Measurements from ENCODE around the gene SSC5D.

The SSC5D gene

DNA sequence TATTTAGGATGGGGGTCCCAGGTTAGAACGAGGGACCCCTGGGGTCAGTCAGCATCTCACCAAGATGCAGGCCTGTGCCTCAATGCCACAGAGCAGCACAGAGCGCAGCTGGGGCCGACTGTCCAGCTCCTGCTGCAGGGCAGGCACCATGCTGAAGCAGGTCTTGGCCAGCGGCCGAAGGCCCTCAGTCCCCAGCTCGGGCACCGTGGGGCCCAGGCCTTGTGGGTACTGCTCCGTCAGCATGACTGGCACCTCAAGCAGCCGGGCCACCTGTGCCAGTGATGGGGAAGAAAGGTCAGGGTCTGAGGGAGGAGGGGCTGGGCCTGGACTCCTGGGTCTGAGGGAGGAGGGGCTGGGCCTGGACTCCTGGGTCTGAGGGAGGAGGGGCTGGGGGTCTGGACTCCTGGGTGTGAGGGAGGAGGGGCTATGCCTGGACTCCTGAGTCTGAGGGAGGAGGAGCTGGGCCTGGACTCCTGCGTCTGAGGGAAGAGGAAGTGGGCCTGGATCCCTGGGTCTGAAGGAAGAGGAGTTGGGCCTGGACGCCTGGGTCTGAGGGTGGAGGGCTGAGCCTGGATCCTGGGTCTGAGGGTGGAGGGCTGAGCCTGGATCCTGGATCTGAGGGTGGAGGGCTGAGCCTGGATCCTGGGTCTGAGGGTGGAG is 32.5 kb upstream of the SSC5D start:
- DNase-seq, result no peak

DNA sequence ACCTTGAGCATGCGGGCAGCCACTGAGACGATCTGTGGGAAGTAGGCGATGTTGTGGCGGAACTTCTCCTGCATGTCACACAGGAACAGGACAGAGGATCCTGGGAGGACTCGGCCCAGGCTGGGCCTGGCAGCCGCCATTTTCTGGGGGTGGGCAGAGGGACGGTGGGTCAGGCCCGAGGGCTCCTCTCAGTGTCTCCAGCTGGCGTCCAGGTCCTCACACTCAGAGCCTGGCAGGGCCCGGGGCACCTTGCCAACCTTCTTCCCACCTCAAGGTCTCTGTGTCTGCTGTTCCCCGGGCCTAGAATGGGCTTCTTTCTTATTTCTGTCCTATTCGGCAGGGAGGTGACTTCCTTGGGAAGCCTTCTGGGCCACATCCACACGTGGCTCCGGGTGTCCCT is 31.9 kb upstream of the SSC5D start:
- no peak for DNase-seq

- DNase-seq, result no peak
Observed at GRCh38 chr19:55457683-55458457, 30.4 kb upstream of the SSC5D start.

- no peak for DNase-seq
Observed at GRCh38 chr19:55459551-55459949, 28.7 kb upstream of the SSC5D start.

GRCh38 chr19:55459950-55460657 is 28.1 kb upstream of the SSC5D start:
- DNase-seq, result no peak

- DNase-seq, result no peak
Observed at GRCh38 chr19:55460670-55461258, 27.5 kb upstream of the SSC5D start.

GRCh38 chr19:55461259-55461973 is 26.8 kb upstream of the SSC5D start, which contains the start of gene ISOC2:
Gene ISOC2, minus strand, starts transcription at chr19:55461642. Its CDS starts 5,156 bp downstream, at chr19:55456486.
- DNase-seq, result peak; percentile 100

DNA sequence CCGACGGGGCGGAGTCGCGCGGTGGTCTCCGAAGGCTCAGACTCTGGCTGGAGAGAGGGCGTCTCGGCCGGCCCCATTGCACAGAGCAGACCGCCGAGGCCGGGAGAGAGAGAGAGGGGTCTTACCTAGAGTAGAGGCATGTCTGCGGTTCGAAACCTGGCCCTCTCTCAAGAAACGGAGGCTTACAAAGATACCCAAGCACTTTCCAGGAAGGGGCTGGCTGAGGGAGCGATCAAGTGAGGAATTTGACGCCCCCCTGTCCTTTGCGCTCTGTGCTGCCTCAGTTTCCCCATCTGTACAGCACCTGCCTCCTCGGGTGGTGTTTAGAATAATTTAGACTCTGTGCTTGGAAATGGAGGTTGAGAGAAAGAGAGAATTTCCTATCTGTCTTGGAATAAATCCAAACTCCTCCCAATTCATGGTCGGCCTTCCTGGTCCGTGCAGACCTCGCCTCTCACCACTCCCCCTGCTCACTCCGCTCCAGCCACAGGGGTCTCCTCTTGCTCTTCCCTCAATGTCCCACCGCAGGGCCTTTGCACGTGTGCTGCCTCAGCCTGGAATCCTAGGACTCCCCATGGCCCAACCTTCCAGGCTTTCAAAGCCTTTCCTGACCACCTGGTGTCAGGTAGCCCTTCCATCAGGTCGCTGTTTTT is 26.1 kb upstream of the SSC5D start:
- DNase-seq, result no peak

GRCh38 chr19:55462722-55463121 is 25.5 kb upstream of the SSC5D start:
- no peak for DNase-seq

- DNase-seq, result no peak
Observed at GRCh38 chr19:55463583-55464031, 24.6 kb upstream of the SSC5D start.

GRCh38 chr19:55464039-55464661 is 24.1 kb upstream of the SSC5D start:
- DNase-seq, result no peak

DNA sequence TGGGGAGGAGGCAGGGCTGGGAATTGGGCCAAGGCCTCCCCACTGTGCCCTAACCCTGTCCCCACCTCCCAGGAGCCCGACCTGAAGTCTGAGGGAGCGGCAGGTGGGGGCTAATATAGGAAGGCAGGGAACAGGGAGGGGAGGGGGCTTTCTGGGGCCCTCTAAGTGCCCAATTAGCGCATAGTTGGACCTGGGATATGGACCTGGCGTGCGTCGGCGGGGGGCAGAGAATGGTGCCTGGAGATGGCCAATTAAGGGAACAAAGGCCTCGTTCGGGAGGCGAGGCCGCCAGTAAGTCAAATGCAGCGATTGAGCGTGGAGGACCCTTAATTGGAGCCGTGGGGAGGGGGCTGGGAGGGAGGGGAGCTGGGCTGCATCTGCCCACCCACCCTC is 23.6 kb upstream of the SSC5D start, which contains the start of gene C19orf85:
TSS of gene C19orf85 (minus strand) at position 90 of the 393 bp plus-strand sequence. CDS start 197 bp downstream, outside the sequence.
- no peak for DNase-seq

DNA sequence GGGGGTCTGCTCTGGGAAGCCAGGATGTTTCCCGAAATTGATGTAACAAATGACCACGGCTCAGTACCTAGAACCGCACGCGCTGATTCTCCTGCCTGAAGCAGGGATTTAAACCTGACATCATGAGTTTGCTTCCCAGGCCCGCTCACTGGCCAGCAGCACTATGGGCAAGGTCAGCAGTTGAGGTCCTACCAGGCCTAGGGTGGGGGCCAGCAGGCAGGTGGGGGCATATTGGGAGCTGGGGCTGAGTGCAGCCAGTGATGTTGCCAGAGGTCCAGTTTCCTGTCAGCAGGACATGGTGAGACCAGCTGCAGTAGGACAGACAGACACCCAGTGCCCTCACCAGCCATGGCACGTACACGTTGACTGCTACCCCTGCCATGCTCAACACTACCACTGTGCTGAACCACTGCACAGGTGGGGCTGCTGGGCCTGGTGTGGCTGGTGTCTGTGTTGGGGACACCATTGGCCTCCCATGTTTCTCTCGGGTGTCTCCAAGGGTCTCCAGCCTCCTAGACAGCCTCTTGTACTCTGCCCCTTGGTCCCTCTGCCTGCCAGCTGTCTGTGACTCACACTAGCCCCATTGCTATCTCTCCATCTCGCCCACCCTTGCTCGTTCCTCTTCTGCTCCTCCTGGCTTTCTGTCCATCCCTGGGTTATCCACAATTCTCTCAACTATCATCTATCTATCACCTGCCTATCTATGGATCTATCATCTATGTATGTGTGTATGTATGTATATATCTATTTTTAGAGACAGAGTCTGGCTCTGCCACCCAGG is 22.6 kb upstream of the SSC5D start:
- no peak for DNase-seq

DNA sequence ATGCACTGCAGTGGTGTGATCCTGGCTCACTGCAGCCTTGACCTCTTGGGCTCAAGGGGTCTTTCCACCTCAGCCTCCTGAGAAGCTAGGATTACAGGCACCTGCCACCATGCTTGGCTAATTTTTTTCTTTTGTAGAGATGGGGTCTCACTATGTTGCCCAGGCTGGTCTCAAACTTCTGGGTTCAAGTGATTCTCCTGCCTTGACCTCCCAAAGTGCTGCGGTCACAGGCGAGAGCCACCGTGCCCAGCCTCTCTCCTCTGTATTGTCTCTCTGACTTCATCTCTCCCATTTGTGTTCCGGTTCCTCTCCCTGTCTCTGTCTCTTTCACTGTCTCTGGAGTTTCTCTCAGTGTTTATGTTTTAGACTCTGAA is 22.0 kb upstream of the SSC5D start:
- DNase-seq, result no peak

DNA sequence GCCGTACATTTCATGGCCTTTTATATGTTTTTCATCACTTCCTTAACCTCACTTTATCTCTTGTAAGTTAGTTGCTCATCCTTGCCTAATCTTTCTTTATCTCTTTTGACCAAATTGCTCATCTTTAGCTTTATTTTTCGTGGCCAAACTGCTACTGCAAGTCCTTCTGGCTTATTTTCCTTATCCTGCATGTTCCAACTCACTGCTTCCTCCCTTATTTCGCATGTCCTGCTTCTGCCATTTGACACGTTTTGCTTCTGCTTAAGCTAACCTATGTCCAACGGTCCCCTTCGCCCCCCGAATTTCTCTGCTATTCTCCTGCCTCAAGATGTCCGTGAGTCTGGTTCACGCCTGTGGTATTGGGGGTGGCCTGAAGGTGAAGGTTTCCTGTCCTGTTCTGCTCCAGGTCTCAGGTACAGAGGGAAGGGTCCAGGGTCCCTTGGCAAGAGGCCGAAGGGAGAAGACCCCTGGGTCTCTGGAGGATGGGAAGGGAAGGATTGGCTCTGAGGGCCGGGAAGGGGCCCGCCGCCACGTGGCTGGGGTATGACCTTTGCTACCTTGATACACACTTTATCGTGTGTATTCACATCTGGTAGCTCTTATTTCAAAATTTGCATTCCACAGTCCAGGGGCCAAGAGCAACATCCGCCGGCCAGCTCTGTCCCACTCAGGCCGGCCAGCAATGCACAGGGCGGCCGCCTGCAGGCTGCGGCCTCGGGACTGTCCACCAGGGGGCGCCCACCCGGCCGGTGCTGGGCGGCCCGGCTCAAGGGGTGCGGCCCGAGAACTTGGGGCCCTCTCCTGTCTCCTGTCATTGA is 20.8 kb upstream of the SSC5D start:
- no peak for DNase-seq

GRCh38 chr19:55468054-55468393 is 20.2 kb upstream of the SSC5D start:
- no peak for DNase-seq

DNA sequence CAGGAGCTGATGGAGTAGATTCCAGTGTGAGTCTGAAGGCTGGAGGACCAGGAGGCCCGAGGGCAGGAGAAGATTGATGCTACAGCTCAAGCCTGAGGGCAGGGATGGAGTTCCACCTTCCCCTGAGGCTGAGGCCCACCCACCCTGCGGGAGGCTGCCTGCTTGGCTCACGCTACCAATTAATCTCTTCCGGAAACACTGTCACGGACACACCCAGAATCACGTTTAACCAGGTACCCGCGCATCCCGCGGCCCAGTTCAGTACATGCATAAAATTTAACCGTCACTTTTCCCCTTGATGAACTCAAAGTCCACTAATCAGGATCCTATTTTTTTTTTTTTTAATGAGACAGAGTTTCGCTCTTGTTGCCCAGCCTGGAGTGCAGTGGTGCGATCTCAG is 17.0 kb upstream of the SSC5D start:
- DNase-seq, result no peak

GRCh38 chr19:55472463-55472862 is 15.8 kb upstream of the SSC5D start:
- DNase-seq, result no peak

- no peak for DNase-seq
Observed at GRCh38 chr19:55473225-55474012, 14.8 kb upstream of the SSC5D start.

Measured in NCI-H1105 (cell line).